ENCODE measurements around the gene NCAM1.
"Not testable (repeated sequence)": the region's sequence is repeated elsewhere in the genome, so short reads cannot be mapped to it uniquely, and the experiment has no call there.

- TF ChIP-seq GABPA (IDR thresholded peaks at IDR 0.05; ENCODE audit: low read depth); CTCF (IDR thresholded peaks at IDR 0.05; ENCODE audit: insufficient read depth, low read length); POLR2AphosphoS5 (IDR thresholded peaks at IDR 0.05; ENCODE audit: low read depth): not testable (repeated sequence)
These were observed 91.8 kb downstream of the NCAM1 start for GRCh38 chr11:113053042-113053441.

Data from HL-60 (cell line).